Nephron progenitor cell (in vitro differentiated cells): ENCODE results near the gene SPATA31C2.

ENCODE experiments used
- DNase-seq: peaks from one replicate; pipeline ENCODE4 v3.0.0; 2021
- H3K27ac Mint-ChIP-seq: 2 replicates; pipeline ENCODE4 v1.8.0; 2021; ENCODE audit warnings: mild to moderate bottlenecking, moderate library complexity, mixed read lengths
- H3K27me3 Mint-ChIP-seq: 2 replicates; pipeline ENCODE4 v1.8.0; 2021; ENCODE audit warnings: mild to moderate bottlenecking, low read depth, mixed read lengths; ENCODE audit not compliant: poor library complexity
- H3K36me3 Mint-ChIP-seq: 2 replicates; pipeline ENCODE4 v1.8.0; 2021; ENCODE audit warnings: low read depth, mixed read lengths
- H3K4me1 Mint-ChIP-seq: 2 replicates; pipeline ENCODE4 v1.8.0; 2021; ENCODE audit warnings: mixed read lengths
- H3K4me3 Mint-ChIP-seq: 2 replicates; pipeline ENCODE4 v1.8.0; 2021; ENCODE audit warnings: mild to moderate bottlenecking, moderate library complexity, mixed read lengths
- H3K9me3 Mint-ChIP-seq: 2 replicates; pipeline ENCODE4 v1.8.0; 2021; ENCODE audit warnings: mild to moderate bottlenecking, moderate library complexity, mixed read lengths
- CTCF ChIP-seq: fragments of 200-600 bp; sonication (generic); IDR thresholded peaks from 2 replicates; pipeline ENCODE4 v1.5.0; 2021; ENCODE audit warnings: antibody characterized with exemption

Gene SPATA31C2

GRCh38 chr9:88085476-88085875, 52.8 kb downstream of the SPATA31C2 start:
- no peaks in the 10 kb centered on the region for H3K27me3 Mint-ChIP-seq
- H3K36me3 Mint-ChIP-seq, result no peaks in the 10 kb centered on the region
- H3K9me3 Mint-ChIP-seq, result no peaks in the 10 kb centered on the region
- H3K4me1 Mint-ChIP-seq, result peaks cover 14% of the 10 kb centered on the region
- H3K27ac Mint-ChIP-seq, result no peak overlapping the region
- no peak overlapping the region for H3K4me3 Mint-ChIP-seq
- DNase-seq, result no peak
- TF ChIP-seq CTCF, result no peak

GRCh38 chr9:88084357-88085183, 53.7 kb downstream of the SPATA31C2 start:
- Mint-ChIP-seq H3K4me1 (peaks cover 7% of the 10 kb centered on the region), H3K27me3 (no peaks in the 10 kb centered on the region), H3K4me3 (no peak overlapping the region), H3K36me3 (no peaks in the 10 kb centered on the region), H3K9me3 (no peaks in the 10 kb centered on the region), H3K27ac (no peak overlapping the region)
- DNase-seq, result no peak
- no peak for TF ChIP-seq CTCF
